ENCODE measurements around the gene SMPD3. TPM values are rescaled to one million over a fixed set of nuclear protein-coding genes. Genes with fewer than 3 reads are reported as not detected.

SMPD3 gene
- total RNA-seq, 3 donors from 2014 or later = under 0.01 to 15.4 (median 2.9) TPM

GRCh38 chr16:68492151-68492542, 43.8 kb upstream of the SMPD3 start:
- intact Hi-C loops (cut with DNase I; ENCODE audit: low total_unique reads) = no loop called here

GRCh38 chr16:68491576-68491950, 43.3 kb upstream of the SMPD3 start:
- intact Hi-C loops (cut with DNase I; ENCODE audit: low total_unique reads) = no loop called here
- Histone ChIP-seq H3K4me1 (no peaks in the 10 kb centered on the region), H3K27me3 (no peaks in the 10 kb centered on the region), H3K27ac (no peak overlapping the region), H3K36me3 (no peaks in the 10 kb centered on the region), H3K9me3 (no peaks in the 10 kb centered on the region), H3K4me3 (no peak overlapping the region)
- TF ChIP-seq POLR2AphosphoS5 (IDR thresholded peaks at IDR 0.05) (no peak), POLR2A (IDR thresholded peaks at IDR 0.05) (no peak), CTCF (IDR thresholded peaks at IDR 0.05) (no peak)
- no peak for DNase-seq (ENCODE audit: low spot score in 2 of 2)

More at GRCh38 chr16:68492151-68492542, 43.8 kb upstream of the SMPD3 start:
- no peaks in the 10 kb centered on the region for H3K36me3 ChIP-seq
- no peaks in the 10 kb centered on the region for H3K9me3 ChIP-seq
- H3K27ac ChIP-seq = no peak overlapping the region
- no peak for DNase-seq (ENCODE audit: low spot score in 2 of 2)
- H3K27me3 ChIP-seq = no peaks in the 10 kb centered on the region
- H3K4me3 ChIP-seq = no peak overlapping the region
- TF ChIP-seq CTCF (IDR thresholded peaks at IDR 0.05) (no peak), POLR2A (IDR thresholded peaks at IDR 0.05) (no peak), POLR2AphosphoS5 (IDR thresholded peaks at IDR 0.05) (no peak)
- H3K4me1 ChIP-seq = peaks cover 0 to 5% of the 10 kb centered on the region in 2 donors

GRCh38 chr16:68490829-68491575, 42.7 kb upstream of the SMPD3 start:
- H3K4me3 ChIP-seq = no peak overlapping the region
- no peaks in the 10 kb centered on the region for H3K36me3 ChIP-seq
- no peaks in the 10 kb centered on the region for H3K27me3 ChIP-seq
- peak; percentile 70 to 76 for DNase-seq (ENCODE audit: low spot score in 2 of 2)
- no peak overlapping the region for H3K27ac ChIP-seq
- no peaks in the 10 kb centered on the region for H3K9me3 ChIP-seq
- intact Hi-C loops (cut with DNase I; ENCODE audit: low total_unique reads) = no loop called here
- H3K4me1 ChIP-seq = no peaks in the 10 kb centered on the region
- no peak for TF ChIP-seq POLR2A (IDR thresholded peaks at IDR 0.05)
- TF ChIP-seq POLR2AphosphoS5 (IDR thresholded peaks at IDR 0.05) = no peak
- no peak for TF ChIP-seq CTCF (IDR thresholded peaks at IDR 0.05)

- H3K27me3 ChIP-seq = no peaks in the 10 kb centered on the region
- H3K27ac ChIP-seq = no peak overlapping the region
- no peak overlapping the region for H3K4me3 ChIP-seq
- H3K4me1 ChIP-seq = no peaks in the 10 kb centered on the region
- DNase-seq (ENCODE audit: low spot score in 2 of 2) = no peak
- H3K36me3 ChIP-seq = no peaks in the 10 kb centered on the region
- intact Hi-C loops (cut with DNase I; ENCODE audit: low total_unique reads) = no loop called here
- H3K9me3 ChIP-seq = no peaks in the 10 kb centered on the region
- TF ChIP-seq POLR2AphosphoS5 (IDR thresholded peaks at IDR 0.05) (no peak), CTCF (IDR thresholded peaks at IDR 0.05) (no peak), POLR2A (IDR thresholded peaks at IDR 0.05) (no peak)
Observed at GRCh38 chr16:68490358-68490757, 42.0 kb upstream of the SMPD3 start.

GRCh38 chr16:68488554-68488953, 40.2 kb upstream of the SMPD3 start:
- Histone ChIP-seq H3K27ac (no peak overlapping the region), H3K36me3 (no peaks in the 10 kb centered on the region), H3K27me3 (no peaks in the 10 kb centered on the region), H3K4me3 (no peak overlapping the region), H3K4me1 (no peaks in the 10 kb centered on the region), H3K9me3 (no peaks in the 10 kb centered on the region)
- no peak for DNase-seq (ENCODE audit: low spot score in 2 of 2)
- intact Hi-C loops (cut with DNase I; ENCODE audit: low total_unique reads) = no loop called here
- no peak for TF ChIP-seq CTCF (IDR thresholded peaks at IDR 0.05)
- no peak for TF ChIP-seq POLR2A (IDR thresholded peaks at IDR 0.05)
- no peak for TF ChIP-seq POLR2AphosphoS5 (IDR thresholded peaks at IDR 0.05)
